ENCODE results near the gene HACL1.

The HACL1 gene

DNA sequence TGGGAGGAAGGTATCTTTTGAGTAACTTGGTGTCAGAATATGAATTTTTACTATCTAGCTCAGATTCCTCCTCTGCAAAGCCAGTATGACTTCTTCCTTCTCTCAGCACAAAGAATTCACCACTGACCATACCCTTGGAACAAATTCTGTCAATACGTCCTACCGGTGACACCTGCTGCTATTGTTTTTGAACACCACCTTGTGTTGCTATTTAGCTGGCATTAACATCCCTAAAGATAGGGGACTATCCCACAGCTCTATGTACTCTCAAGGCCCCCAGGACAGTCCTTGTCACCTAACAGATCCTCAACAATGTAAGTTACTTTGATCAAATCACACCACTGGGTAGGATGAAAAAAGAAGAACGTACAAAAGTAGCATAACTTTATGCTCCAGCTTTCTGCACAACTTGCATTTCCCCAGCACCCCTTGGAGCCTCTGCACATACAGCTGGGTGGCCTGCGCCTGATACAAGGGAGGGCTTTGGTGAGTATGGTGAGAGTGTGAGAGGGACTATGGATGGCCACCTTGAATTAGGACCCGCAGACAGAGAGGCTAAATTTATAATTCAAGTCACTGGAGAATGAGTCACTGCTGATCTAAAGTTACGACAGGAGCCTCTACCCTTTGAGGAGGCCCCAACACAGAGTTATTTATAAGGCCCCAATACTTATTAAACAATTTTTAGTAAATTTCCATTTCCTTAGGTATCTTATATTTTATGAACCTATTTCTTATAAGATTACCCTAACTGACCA lies 77.5 kb downstream of the HACL1 start:
- H3K9me3 Mint-ChIP-seq, result no peaks in the 10 kb centered on the region
- TF ChIP-seq, protein P1, sequence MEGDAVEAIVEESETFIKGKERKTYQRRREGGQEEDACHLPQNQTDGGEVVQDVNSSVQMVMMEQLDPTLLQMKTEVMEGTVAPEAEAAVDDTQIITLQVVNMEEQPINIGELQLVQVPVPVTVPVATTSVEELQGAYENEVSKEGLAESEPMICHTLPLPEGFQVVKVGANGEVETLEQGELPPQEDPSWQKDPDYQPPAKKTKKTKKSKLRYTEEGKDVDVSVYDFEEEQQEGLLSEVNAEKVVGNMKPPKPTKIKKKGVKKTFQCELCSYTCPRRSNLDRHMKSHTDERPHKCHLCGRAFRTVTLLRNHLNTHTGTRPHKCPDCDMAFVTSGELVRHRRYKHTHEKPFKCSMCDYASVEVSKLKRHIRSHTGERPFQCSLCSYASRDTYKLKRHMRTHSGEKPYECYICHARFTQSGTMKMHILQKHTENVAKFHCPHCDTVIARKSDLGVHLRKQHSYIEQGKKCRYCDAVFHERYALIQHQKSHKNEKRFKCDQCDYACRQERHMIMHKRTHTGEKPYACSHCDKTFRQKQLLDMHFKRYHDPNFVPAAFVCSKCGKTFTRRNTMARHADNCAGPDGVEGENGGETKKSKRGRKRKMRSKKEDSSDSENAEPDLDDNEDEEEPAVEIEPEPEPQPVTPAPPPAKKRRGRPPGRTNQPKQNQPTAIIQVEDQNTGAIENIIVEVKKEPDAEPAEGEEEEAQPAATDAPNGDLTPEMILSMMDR (IDR thresholded peaks at IDR 0.05; ENCODE audit: unreplicated experiment in 3 of 3), result no peak
- H3K4me3 Mint-ChIP-seq, result no peak overlapping the region
- no peaks in the 10 kb centered on the region for H3K36me3 Mint-ChIP-seq (ENCODE audit: low read depth)
- H3K4me1 Mint-ChIP-seq, result peaks cover 48% of the 10 kb centered on the region
- no peak overlapping the region for H3K27ac Mint-ChIP-seq
- peaks cover 10% of the 10 kb centered on the region for H3K27me3 Mint-ChIP-seq (ENCODE audit: low read depth)

DNA sequence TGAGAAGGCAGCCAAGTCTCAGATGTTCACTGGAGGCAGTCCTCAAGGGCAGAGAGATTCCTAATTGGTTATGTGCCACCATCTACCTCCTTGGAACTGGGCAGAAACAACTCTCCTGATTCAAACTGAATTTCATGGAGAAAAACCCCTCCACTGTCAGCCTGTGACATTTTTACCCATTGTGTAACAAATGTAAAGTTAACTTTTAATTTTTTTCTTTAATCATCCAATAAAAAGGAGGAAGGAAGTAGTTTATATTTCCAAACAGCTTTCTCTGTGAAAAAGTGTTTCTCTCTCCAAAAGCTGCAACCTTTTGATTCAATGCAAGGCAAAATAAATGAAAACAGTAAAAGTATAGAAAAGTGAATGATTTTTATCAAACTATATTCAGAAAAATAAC lies 79.4 kb downstream of the HACL1 start:
- TF ChIP-seq, protein P1 (IDR thresholded peaks at IDR 0.05; ENCODE audit: unreplicated experiment in 3 of 3), result no peak
- H3K27me3 Mint-ChIP-seq (ENCODE audit: low read depth), result peaks cover 10% of the 10 kb centered on the region

DNA sequence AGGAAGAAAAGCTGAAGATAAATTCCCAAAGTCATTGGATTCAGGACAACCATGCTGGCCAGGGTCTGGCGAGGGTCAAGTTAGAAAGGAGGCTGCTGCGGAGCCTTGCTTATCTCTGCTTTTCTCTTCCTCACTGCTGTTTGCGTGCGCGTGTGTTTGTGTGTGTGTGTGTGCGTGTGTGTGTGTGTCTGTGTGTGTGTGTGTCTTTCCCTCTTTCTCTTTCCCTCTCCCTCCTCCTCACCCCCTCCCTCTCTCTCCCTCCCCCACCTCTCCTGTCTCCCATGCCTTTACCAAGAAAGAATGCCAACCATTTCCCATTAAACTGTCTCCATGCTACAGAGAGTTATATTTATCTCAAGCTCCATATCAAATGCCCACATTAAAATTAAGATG lies 79.8 kb downstream of the HACL1 start, which contains the start of gene COLQ:
COLQ (minus strand) TSS at position 134 of the 393 bp plus-strand sequence; CDS start at position 53, 81 bp downstream.
- peaks cover 39% of the 10 kb centered on the region for H3K4me1 Mint-ChIP-seq
- H3K27ac Mint-ChIP-seq, result peak within 1 kb of the TSS in 1 of 3 experiments; percentile 9
- no peaks in the 10 kb centered on the region for H3K36me3 Mint-ChIP-seq (ENCODE audit: low read depth)
- no peaks in the 10 kb centered on the region for H3K9me3 Mint-ChIP-seq
- TF ChIP-seq, protein P1 (IDR thresholded peaks at IDR 0.05; ENCODE audit: unreplicated experiment in 3 of 3), result no peak
- H3K4me3 Mint-ChIP-seq, result peak within 1 kb of the TSS in 1 of 3 experiments; percentile 13
- H3K27me3 Mint-ChIP-seq (ENCODE audit: low read depth), result peaks cover 10% of the 10 kb centered on the region

More for the DNA sequence above, 79.4 kb downstream of the HACL1 start:
- no peak overlapping the region for H3K4me3 Mint-ChIP-seq
- H3K9me3 Mint-ChIP-seq, result no peaks in the 10 kb centered on the region
- H3K4me1 Mint-ChIP-seq, result peaks cover 44% of the 10 kb centered on the region
- H3K27ac Mint-ChIP-seq, result no peak overlapping the region
- H3K36me3 Mint-ChIP-seq (ENCODE audit: low read depth), result no peaks in the 10 kb centered on the region

DNA sequence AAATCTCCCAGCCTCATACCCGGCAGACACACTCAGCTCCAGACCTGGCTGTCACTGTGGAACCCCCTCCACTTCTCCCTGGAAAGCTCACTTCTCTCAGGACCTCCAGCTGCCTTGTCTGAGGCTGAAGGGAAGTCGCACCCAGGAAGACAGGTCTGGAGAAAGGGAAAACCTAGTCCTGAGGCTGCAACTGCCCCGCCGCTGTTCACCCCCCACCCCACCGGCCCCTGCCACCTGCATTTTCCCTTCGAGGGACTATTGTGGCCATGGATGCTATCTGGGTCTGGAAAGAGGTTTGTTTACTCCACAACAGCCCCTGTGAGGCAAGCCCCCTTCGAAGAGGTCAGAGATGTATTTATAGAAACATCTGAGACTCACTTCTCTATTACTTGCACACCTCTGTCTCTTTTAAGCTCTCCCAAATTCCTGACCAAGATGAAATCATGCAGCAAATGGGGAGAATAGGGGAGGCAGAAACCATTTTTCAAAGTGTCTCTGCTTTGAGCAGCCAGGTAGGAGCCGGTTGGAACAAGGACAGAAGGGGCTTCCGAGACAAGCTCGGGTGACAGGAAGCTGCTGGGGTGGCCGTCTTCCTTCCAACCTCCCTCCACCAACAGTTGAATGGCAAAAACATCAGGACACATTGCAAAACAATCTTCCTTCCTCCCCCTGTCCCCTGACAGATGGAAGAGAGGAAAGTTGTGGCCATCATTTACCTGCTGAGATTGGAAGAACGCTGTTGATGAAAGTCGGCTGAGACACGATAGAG lies 80.4 kb downstream of the HACL1 start:
- Mint-ChIP-seq H3K4me1 (peaks cover 38% of the 10 kb centered on the region), H3K27ac (peak overlapping the region in 1 of 3 experiments; percentile 9), H3K4me3 (peak overlapping the region in 1 of 3 experiments; percentile 13), H3K36me3 (ENCODE audit: low read depth) (no peaks in the 10 kb centered on the region), H3K27me3 (ENCODE audit: low read depth) (peaks cover 10% of the 10 kb centered on the region), H3K9me3 (no peaks in the 10 kb centered on the region)
- TF ChIP-seq, protein P1 (IDR thresholded peaks at IDR 0.05; ENCODE audit: unreplicated experiment in 3 of 3), result no peak

DNA sequence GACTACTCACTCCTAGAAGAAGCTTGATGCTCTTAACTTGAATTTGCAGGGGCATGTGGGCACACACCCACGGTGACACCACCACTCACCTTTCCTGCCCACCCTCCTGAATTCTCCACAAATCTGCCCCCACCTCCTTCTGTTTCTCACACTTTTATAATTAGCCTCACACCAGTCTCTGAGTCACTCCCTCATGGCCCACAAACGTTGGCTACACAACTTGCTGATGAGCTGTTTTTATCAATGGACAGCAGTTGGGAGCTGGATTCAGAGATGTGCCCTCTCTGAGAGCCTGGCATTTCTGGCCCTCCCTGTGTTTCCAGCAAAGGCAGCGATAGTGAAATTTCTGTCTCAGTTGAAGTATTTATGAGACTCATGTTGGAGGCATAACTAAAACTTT lies 81.2 kb downstream of the HACL1 start:
- H3K4me1 Mint-ChIP-seq, result peaks cover 40% of the 10 kb centered on the region
- H3K36me3 Mint-ChIP-seq (ENCODE audit: low read depth), result no peaks in the 10 kb centered on the region
- no peaks in the 10 kb centered on the region for H3K9me3 Mint-ChIP-seq
- H3K27ac Mint-ChIP-seq, result no peak overlapping the region
- peaks cover 12% of the 10 kb centered on the region for H3K27me3 Mint-ChIP-seq (ENCODE audit: low read depth)
- TF ChIP-seq, protein P1 (IDR thresholded peaks at IDR 0.05; ENCODE audit: unreplicated experiment in 3 of 3), result no peak
- H3K4me3 Mint-ChIP-seq, result no peak overlapping the region

Data from nephron (organoid).